ENCODE results near the gene TPX2. TPM values are rescaled to one million over a fixed set of nuclear protein-coding genes. Genes with fewer than 3 reads are reported as not detected.

The TPX2 gene
- total RNA-seq, 4 donors from 2014 or later, result 0.39 to 2.0 (median 0.82) TPM

DNA sequence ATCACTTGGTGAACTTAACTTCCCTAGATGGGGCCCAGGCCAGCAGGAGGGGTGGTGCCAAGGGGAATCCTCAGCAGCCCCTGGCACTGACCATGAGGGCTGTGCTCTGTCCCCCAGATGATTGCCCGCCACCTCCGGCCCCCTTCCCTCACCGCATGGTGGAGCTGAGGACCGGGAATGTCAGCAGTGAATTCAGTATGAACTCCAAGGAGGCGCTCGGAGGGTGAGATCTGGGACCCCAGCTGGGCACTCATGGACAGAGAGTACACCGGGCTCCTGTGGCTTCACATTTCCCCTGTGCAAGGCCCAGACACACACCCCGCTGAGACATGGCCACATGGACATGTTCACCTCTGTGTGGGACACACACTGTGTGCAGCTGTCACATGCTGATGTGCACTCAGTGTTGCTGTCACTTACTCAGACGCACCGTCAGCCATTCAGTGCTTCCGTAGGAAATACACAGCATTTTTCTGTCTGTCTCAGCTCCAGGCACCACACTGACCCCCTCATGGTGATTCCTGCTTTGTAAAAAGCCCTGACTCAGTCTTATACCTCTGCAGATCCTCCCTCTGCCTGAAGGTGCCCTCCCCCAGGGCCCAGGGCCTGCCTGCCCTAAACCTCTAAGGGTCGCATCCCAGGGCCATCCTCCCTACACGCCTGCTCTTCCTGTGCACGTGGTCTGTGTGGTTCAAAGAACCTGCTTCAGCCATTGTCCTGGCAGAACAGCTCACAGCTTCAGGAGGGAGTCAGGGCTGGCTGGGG lies 84.5 kb downstream of the TPX2 start:
- H3K36me3 ChIP-seq, result no peaks in the 10 kb centered on the region
- peaks cover 26 to 29% of the 10 kb centered on the region in 2 donors for H3K4me1 ChIP-seq
- WGBS, 2 donors, result 69 to 85% methylated on average over 7 to 14 of the region's 14 CpGs
- intact Hi-C loops (cut with DNase I), result loop anchor here (10.0 kb wide), 3 partner anchors 169 to 271 kb away; no protein-coding TSS in a partner anchor
- no peak overlapping the region for H3K4me3 ChIP-seq (replicated peaks in 1 of 3)
- TF ChIP-seq, protein P1, sequence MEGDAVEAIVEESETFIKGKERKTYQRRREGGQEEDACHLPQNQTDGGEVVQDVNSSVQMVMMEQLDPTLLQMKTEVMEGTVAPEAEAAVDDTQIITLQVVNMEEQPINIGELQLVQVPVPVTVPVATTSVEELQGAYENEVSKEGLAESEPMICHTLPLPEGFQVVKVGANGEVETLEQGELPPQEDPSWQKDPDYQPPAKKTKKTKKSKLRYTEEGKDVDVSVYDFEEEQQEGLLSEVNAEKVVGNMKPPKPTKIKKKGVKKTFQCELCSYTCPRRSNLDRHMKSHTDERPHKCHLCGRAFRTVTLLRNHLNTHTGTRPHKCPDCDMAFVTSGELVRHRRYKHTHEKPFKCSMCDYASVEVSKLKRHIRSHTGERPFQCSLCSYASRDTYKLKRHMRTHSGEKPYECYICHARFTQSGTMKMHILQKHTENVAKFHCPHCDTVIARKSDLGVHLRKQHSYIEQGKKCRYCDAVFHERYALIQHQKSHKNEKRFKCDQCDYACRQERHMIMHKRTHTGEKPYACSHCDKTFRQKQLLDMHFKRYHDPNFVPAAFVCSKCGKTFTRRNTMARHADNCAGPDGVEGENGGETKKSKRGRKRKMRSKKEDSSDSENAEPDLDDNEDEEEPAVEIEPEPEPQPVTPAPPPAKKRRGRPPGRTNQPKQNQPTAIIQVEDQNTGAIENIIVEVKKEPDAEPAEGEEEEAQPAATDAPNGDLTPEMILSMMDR (IDR thresholded peaks at IDR 0.05), result no peak
- no peak for TF ChIP-seq POLR2A (IDR thresholded peaks at IDR 0.05)
- H3K27ac ChIP-seq, result no peak overlapping the region
- no peaks in the 10 kb centered on the region for H3K27me3 ChIP-seq
- no peak for DNase-seq
- H3K9me3 ChIP-seq, result no peaks in the 10 kb centered on the region

DNA sequence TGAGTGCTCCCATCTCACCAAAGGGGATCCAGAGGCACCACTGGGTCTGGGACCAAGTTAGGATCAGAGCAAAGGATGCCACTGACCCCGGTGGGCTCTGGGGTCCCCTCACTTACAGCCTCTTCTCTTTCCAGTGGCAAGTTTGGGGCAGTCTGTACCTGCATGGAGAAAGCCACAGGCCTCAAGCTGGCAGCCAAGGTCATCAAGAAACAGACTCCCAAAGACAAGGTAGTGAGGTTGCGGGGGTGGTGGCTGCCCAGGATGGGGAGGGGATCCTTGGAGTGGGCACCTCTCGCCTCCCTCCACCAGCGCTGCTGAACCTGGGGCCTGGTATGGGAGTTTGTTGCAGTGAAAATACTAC lies 85.0 kb downstream of the TPX2 start:
- Histone ChIP-seq H3K27me3 (no peaks in the 10 kb centered on the region), H3K36me3 (no peaks in the 10 kb centered on the region), H3K27ac (no peak overlapping the region), H3K9me3 (no peaks in the 10 kb centered on the region), H3K4me3 (replicated peaks in 1 of 3) (no peak overlapping the region), H3K4me1 (peaks cover 20 to 23% of the 10 kb centered on the region in 2 donors)
- TF ChIP-seq, protein P1 (IDR thresholded peaks at IDR 0.05), result no peak
- no peak for TF ChIP-seq POLR2A (IDR thresholded peaks at IDR 0.05)
- no peak for DNase-seq
- WGBS, 2 donors, result 87 to 93% methylated on average over 3 to 4 of the region's 4 CpGs
- intact Hi-C loops (cut with DNase I), result loop anchor here (10.0 kb wide), 3 partner anchors 169 to 271 kb away; no protein-coding TSS in a partner anchor

DNA sequence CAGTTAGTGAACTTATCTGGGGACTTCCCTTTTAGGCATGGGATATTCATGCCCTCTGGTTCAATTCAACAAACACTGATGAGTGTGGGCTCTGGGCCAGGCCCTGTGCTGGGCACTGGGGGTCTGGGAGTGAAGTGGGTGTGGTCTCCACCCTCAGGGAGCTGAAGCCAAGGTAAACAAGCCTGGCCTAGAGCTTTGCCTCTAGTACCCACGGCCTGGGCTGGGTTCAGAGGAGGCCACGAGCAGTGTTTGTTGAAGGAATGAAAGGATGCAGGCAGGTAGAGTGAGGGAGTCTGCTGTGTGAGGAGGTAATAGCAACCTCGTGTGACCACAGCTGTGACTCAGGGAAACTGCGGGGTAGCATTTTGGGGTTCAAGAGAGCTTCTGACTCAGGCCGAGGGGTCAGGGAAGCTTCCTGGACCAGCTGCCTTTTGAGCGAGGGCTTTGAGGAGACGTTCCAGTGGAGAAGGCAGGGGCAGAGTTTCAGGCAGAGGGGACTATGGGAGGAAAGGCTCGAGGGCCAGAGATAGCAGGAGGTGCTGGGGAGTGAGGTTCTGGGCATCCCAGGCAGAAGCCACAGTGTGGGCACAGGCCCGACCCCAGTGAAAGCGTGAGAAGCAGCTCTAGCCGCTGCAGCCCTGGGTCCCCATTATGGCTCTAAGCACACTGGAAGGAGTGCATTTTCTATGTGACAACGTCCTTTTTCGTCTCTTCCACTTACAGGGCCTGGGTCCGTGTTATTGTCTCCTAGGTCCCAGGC lies 85.6 kb downstream of the TPX2 start:
- Histone ChIP-seq H3K27me3 (no peaks in the 10 kb centered on the region), H3K4me3 (replicated peaks in 1 of 3) (no peak overlapping the region), H3K36me3 (no peaks in the 10 kb centered on the region), H3K4me1 (peaks cover 17 to 19% of the 10 kb centered on the region in 2 donors), H3K27ac (no peak overlapping the region), H3K9me3 (no peaks in the 10 kb centered on the region)
- intact Hi-C loops (cut with DNase I), result loop anchor here (10.0 kb wide), 3 partner anchors 170 to 270 kb away; no protein-coding TSS in a partner anchor
- DNase-seq, result no peak
- no peak for TF ChIP-seq POLR2A (IDR thresholded peaks at IDR 0.05)
- TF ChIP-seq, protein P1 (IDR thresholded peaks at IDR 0.05), result no peak
- 75 to 81% methylated on average over 14 of the region's 14 CpGs for WGBS, 2 donors

DNA sequence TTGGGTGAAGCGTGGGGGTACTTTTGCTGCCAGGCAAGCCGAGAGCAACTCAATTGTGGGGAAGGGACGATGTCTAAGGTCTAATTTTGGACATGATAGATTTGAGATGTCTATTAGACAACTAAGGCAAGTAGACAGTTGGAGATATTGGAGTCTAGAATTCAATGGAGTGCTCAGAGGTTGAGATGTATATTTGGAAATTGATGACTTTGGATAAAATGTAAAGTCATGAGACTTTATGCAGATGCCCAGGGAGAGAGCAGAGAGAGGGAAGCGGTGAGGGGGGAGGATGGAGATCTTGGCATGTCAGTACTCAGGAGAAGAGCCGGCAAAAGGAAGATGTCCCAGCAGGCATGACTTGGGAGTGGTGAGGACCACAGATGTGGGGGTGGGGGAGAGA lies 87.0 kb downstream of the TPX2 start:
- Histone ChIP-seq H3K9me3 (no peaks in the 10 kb centered on the region), H3K4me3 (replicated peaks in 1 of 3) (no peak overlapping the region), H3K27me3 (no peaks in the 10 kb centered on the region), H3K4me1 (peaks cover 17 to 19% of the 10 kb centered on the region in 2 donors), H3K27ac (no peak overlapping the region), H3K36me3 (no peaks in the 10 kb centered on the region)
- TF ChIP-seq, protein P1 (IDR thresholded peaks at IDR 0.05), result no peak
- TF ChIP-seq POLR2A (IDR thresholded peaks at IDR 0.05), result no peak
- DNase-seq, result no peak
- intact Hi-C loops (cut with DNase I), result loop anchor here (10.0 kb wide), 3 partner anchors 171 to 269 kb away; no protein-coding TSS in a partner anchor
- whole genome bisulfite sequencing, 2 donors, result 93 to 94% methylated on average over 5 of the region's 5 CpGs
